ENCODE measurements around the gene XXYLT1.
"Not testable (repeated sequence)": the region's sequence is repeated elsewhere in the genome, so short reads cannot be mapped to it uniquely, and the experiment has no call there.

Gene XXYLT1

DNA sequence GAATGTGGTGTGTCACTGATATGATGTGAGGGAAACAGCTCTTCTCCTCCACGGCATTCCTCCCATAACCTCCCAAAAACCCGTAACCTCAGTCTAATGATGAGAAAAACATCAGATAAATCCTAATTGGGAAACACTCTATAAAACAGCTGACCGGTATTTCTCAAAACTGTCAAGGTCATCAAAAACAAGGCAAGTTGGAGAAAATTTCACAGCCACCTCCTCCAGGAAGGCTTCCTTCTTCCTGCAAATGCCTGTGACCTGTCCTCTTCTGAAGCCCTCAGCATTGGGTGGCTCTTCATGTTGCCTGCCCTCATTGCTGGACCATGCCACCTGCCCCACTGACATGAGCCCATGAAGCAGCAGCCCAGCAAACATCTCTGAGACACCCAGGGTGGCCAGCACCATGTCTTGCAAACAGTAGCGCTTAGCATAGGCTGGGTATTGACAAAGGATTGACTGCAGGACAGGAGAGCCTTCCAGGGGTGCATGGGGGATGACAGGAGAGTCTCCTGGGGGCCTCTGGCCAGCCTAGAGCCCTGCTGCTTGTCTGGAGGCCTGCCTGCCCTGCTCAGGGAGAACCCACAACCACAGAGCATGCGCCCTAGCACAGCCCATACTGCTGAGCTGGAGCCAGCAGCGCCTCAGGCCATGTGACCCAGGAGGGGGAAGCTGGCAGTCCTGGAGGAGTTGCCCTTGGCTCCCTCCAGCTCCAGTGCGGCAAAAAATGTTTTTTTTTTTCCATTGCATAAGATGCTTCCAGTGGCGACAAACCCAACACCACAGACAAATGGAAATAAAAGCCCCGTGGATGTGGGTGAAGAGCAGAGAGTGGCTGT lies 49.7 kb downstream of the XXYLT1 start:
- TF ChIP-seq, protein P1, sequence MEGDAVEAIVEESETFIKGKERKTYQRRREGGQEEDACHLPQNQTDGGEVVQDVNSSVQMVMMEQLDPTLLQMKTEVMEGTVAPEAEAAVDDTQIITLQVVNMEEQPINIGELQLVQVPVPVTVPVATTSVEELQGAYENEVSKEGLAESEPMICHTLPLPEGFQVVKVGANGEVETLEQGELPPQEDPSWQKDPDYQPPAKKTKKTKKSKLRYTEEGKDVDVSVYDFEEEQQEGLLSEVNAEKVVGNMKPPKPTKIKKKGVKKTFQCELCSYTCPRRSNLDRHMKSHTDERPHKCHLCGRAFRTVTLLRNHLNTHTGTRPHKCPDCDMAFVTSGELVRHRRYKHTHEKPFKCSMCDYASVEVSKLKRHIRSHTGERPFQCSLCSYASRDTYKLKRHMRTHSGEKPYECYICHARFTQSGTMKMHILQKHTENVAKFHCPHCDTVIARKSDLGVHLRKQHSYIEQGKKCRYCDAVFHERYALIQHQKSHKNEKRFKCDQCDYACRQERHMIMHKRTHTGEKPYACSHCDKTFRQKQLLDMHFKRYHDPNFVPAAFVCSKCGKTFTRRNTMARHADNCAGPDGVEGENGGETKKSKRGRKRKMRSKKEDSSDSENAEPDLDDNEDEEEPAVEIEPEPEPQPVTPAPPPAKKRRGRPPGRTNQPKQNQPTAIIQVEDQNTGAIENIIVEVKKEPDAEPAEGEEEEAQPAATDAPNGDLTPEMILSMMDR (conservative IDR thresholded peaks at IDR 0.05; ENCODE audit: control insufficient read depth, insufficient read depth, low read depth, low read length) = no peak
- no peak overlapping the region for H3K4me3 ChIP-seq (ENCODE audit: control insufficient read depth, low read depth, low read length)
- no peak for DNase-seq (ENCODE audit: low read depth)

DNA sequence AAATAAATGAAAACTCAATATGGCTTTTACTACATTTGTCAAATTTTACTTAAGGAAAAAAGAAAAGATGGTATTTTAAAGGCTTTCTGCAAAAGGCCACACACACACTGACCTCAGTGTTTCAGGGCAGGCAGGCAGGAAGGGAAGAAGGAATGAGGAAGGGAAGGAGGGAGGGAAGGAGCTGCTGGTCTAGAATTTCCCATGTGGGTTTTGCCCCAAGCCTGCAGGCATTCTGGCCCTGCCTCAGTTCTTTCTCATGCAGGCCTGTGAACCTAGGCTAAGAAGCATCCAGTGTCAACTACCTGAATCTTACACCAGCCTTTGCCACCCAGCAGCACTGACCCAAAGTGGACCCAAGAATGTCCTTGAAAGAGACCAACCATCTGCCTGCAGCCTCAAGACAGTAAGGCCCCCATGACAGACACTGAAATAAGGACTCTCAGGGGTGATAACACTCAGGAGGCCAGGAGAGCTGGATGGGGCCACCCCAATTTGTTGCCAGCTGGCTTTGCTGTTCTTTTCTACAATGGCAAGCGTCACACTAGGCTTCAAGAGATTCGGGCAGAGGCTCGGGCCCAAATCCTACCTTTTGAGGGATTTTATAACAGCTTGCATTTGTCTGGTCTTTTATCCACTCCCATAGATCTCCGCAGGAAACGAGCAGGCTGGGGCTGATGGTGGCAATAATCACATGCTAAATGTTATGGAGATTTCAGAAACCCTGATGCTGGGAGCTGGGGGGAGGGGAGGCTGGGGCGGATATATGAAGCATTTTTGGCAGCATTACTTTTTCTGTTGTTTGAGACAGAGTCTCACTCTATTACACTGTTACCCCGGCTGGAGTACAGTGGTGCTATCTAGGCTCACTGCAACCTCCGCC lies 51.4 kb downstream of the XXYLT1 start:
- no peak overlapping the region for H3K4me3 ChIP-seq (ENCODE audit: control insufficient read depth, low read depth, low read length)
- DNase-seq (ENCODE audit: low read depth) = no peak
- TF ChIP-seq, protein P1 (conservative IDR thresholded peaks at IDR 0.05; ENCODE audit: control insufficient read depth, insufficient read depth, low read depth, low read length) = no peak

DNA sequence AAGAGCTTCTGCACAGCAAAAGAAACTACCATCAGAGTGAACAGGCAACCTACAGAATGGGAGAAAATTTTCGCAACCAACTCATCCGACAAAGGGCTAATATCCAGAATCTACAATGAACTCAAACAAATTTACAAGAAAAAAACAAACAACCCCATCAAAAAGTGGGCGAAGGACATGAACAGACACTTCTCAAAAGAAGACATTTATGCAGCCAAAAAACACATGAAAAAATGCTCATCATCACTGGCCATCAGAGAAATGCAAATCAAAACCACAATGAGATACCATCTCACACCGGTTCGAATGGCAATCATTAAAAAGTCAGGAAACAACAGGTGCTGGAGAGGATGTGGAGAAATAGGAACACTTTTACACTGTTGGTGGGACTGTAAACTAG lies 52.6 kb downstream of the XXYLT1 start:
- DNase-seq (ENCODE audit: low read depth); H3K4me3 ChIP-seq (ENCODE audit: control insufficient read depth, low read depth, low read length): not testable (repeated sequence)

DNA sequence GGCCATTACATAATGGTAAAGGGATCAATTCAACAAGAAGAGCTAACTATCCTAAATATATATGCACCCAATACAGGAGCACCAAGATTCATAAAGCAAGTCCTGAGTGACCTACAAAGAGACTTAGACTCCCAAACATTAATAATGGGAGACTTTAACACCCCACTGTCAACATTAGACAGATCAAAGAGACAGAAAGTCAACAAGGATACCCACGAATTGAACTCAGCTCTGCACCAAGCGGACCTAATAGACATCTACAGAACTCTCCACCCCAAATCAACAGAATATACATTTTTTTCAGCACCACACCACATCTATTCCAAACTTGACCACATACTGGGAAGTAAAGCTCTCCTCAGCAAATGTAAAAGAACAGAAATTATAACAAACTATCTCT lies 55.4 kb downstream of the XXYLT1 start:
- not testable (repeated sequence) for DNase-seq (ENCODE audit: low read depth); H3K4me3 ChIP-seq (ENCODE audit: control insufficient read depth, low read depth, low read length)

DNA sequence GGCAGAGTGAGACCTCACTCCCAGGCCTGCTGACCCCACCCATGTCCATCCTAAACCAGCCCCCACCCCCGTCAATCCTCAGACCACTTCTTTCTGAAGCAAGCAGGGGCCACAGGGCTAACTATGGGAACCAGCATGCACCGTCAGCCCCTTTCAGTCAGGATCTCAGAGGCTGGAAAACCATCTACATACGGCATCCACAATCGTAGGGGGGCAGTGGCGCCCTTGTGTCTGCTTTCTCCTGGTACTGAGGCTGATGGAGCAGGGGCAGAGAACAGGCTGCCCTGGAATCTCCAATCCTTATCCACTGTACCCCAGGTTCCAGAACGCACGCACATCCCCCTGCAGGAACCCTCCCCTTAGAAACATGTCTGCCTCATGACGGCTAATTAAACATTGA lies 56.6 kb downstream of the XXYLT1 start:
- no peak for DNase-seq (ENCODE audit: low read depth)
- H3K4me3 ChIP-seq (ENCODE audit: control insufficient read depth, low read depth, low read length) = no peak overlapping the region
- TF ChIP-seq, protein P1 (conservative IDR thresholded peaks at IDR 0.05; ENCODE audit: control insufficient read depth, insufficient read depth, low read depth, low read length) = no peak

DNA sequence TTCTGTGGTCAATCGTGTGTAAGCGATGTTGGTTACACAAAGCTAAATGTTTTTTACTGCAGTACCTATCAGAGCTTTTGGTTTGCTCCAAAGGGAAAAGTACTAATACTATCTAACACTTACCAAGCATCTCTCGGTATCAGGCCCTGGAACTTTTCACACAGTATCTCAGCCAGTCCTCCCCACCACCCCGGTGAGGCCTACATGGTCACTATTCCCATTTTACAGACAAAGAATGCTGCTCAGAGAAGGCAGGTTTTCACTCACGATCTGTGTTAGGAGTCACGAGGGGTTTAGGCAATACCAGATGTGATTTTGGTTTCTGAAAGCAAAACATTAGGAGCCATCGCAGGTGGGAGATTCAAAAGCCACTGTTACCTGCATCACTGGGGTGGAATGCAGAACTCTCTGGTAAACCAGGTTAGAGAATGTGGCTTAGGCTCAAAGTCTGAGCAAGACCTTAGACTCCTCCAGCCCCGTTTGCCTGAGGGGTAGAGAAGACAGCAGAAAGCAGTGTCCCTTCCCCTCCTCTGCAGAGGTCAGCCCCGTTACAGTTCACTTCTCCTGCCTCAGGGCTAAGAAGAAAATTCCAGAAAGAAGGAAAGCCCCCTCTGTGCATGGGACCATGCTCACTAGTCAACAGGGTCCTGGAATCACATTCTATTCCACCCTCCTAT lies 57.2 kb downstream of the XXYLT1 start:
- TF ChIP-seq, protein P1 (conservative IDR thresholded peaks at IDR 0.05; ENCODE audit: control insufficient read depth, insufficient read depth, low read depth, low read length) = no peak
- H3K4me3 ChIP-seq (ENCODE audit: control insufficient read depth, low read depth, low read length) = no peak overlapping the region
- DNase-seq (ENCODE audit: low read depth) = no peak

DNA sequence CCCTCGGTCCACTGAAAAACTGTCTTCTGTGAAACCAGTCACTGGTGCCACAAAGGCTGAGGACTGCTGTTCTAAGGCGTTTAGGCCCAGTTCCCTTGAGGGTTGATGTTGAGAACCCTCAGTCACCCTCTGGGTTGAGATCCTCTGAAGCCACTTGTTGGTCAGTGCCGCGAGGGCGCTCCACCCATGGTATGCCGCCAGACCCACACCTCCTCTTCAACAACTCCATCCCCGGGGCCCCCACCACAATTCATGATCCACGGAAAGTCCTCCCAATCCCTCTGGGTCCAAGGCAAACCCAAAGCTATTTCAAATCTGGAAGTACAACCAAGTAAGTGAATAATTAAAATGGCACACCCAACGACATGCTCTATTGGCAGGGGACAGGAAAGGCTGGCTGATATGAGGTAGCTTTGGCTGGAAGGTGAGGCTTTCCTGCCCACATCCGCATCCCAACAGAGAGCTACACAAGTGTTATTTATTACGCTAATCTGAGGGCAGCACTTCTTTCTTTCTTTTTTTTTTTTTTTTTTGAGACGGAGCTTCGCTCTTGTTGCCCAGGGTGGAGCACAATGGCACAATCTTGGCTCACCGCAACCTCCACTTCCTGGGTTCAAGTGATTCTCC lies 58.1 kb downstream of the XXYLT1 start:
- DNase-seq (ENCODE audit: low read depth) = no peak

More for the DNA sequence above, 58.1 kb downstream of the XXYLT1 start:
- TF ChIP-seq, protein P1 (conservative IDR thresholded peaks at IDR 0.05; ENCODE audit: control insufficient read depth, insufficient read depth, low read depth, low read length) = no peak
- no peak overlapping the region for H3K4me3 ChIP-seq (ENCODE audit: control insufficient read depth, low read depth, low read length)

Measured in fibroblast of mammary gland (primary cell).